ENCODE data around the gene RBM33.

RBM33 gene

GRCh38 chr7:155798673-155799439 lies 154.4 kb downstream of the RBM33 start:
- H4K8ac ChIP-seq (ENCODE audit: low read depth, low read length) = no peak overlapping the region
- H3K4me2 ChIP-seq (ENCODE audit: insufficient read depth, low read length, poor library complexity, severe bottlenecking) = no peak overlapping the region
- H3K9me3 ChIP-seq (replicated peaks in 1 of 2; ENCODE audit: control insufficient read depth in 2 of 2, insufficient read depth in 1 of 2, low read depth in 1 of 2, low read length in 2 of 2) = peaks cover 0 to 6% of the 10 kb centered on the region in 2 donors
- no peak overlapping the region for H3K18ac ChIP-seq (ENCODE audit: low read length)
- H2BK15ac ChIP-seq (ENCODE audit: low read length) = no peak overlapping the region
- no peak overlapping the region for H4K91ac ChIP-seq (ENCODE audit: low read depth, low read length, poor library complexity)
- H3K36me3 ChIP-seq (replicated peaks in 1 of 2; ENCODE audit: control insufficient read depth in 2 of 2, insufficient read depth in 2 of 2, low read length in 2 of 2) = no peaks in the 10 kb centered on the region
- no peak overlapping the region for H3K4ac ChIP-seq (ENCODE audit: low read length)
- H2BK120ac ChIP-seq (ENCODE audit: low read depth, low read length) = no peak overlapping the region
- H3K23ac ChIP-seq (ENCODE audit: low read depth, low read length, poor library complexity) = no peak overlapping the region
- H3K27ac ChIP-seq (replicated peaks; ENCODE audit: low read length) = no peak overlapping the region
- no peak overlapping the region for H2BK12ac ChIP-seq (ENCODE audit: low read length)
- no peak overlapping the region for H3K4me3 ChIP-seq (ENCODE audit: low read length in 2 of 2)
- H2BK5ac ChIP-seq (ENCODE audit: low read length) = no peak overlapping the region
- peaks cover 5 to 9% of the 10 kb centered on the region in 2 donors for H3K4me1 ChIP-seq (ENCODE audit: control insufficient read depth in 2 of 2, insufficient read depth in 1 of 2, low read depth in 1 of 2, low read length in 2 of 2)
- no peak overlapping the region for H2AK5ac ChIP-seq (ENCODE audit: low read depth, low read length)
- no peak overlapping the region for H3K9ac ChIP-seq (ENCODE audit: low read depth, low read length, poor library complexity)
- no peak for DNase-seq (ENCODE audit: low spot score)
- no peaks in the 10 kb centered on the region for H3K79me1 ChIP-seq (ENCODE audit: low read depth, low read length)
- H2AFZ ChIP-seq (ENCODE audit: low read length) = no peak overlapping the region
- WGBS, 2 donors (ENCODE audit: extremely low coverage in 2 of 2, insufficient read length in 2 of 2, insufficient replicate concordance in 1 of 2) = no CpG with 5 or more reads among the region's 13 CpGs
- H3K27me3 ChIP-seq (ENCODE audit: control insufficient read depth in 3 of 3, insufficient read depth in 3 of 3, low read depth in 1 of 3, low read length in 3 of 3) = peaks cover 12 to 83% (median 53%) of the 10 kb centered on the region in 3 experiments
- H3K14ac ChIP-seq (ENCODE audit: low read length) = no peak overlapping the region

DNA sequence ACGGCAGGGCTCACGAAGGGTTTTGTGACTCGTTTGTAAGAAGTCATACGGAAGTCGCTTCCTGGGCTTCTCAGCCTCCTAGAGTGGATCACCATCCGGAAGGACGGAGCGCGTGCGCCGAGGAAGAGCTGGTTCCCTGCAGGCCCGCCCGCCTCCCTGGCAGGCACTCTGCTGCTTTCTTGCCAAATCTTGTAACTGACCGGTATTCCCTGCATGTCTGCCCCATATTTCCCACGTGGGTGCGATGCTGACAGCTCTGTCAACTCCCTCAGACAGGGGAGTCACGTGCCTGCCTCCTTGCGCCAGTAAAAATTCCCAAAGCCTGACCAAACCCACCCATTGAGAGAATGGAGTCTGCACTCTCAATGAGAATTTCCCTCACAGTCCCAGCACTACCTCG lies 155.1 kb downstream of the RBM33 start:
- H3K9ac ChIP-seq (ENCODE audit: low read depth, low read length, poor library complexity) = no peak overlapping the region
- H3K18ac ChIP-seq (ENCODE audit: low read length) = no peak overlapping the region
- H2BK5ac ChIP-seq (ENCODE audit: low read length) = no peak overlapping the region
- peaks cover 0 to 6% of the 10 kb centered on the region in 2 donors for H3K9me3 ChIP-seq (replicated peaks in 1 of 2; ENCODE audit: control insufficient read depth in 2 of 2, insufficient read depth in 1 of 2, low read depth in 1 of 2, low read length in 2 of 2)
- no peaks in the 10 kb centered on the region for H3K36me3 ChIP-seq (replicated peaks in 1 of 2; ENCODE audit: control insufficient read depth in 2 of 2, insufficient read depth in 2 of 2, low read length in 2 of 2)
- peaks cover 14 to 87% (median 58%) of the 10 kb centered on the region in 3 experiments for H3K27me3 ChIP-seq (ENCODE audit: control insufficient read depth in 3 of 3, insufficient read depth in 3 of 3, low read depth in 1 of 3, low read length in 3 of 3)
- H3K4ac ChIP-seq (ENCODE audit: low read length) = no peak overlapping the region
- H3K23ac ChIP-seq (ENCODE audit: low read depth, low read length, poor library complexity) = no peak overlapping the region
- H3K4me1 ChIP-seq (ENCODE audit: control insufficient read depth in 2 of 2, insufficient read depth in 1 of 2, low read depth in 1 of 2, low read length in 2 of 2) = peaks cover 9% of the 10 kb centered on the region in 2 donors
- H2BK15ac ChIP-seq (ENCODE audit: low read length) = no peak overlapping the region
- H2BK120ac ChIP-seq (ENCODE audit: low read depth, low read length) = no peak overlapping the region
- no peak overlapping the region for H3K4me3 ChIP-seq (ENCODE audit: low read length in 2 of 2)
- no peak overlapping the region for H3K27ac ChIP-seq (replicated peaks; ENCODE audit: low read length)
- no peak overlapping the region for H2AK5ac ChIP-seq (ENCODE audit: low read depth, low read length)
- no peaks in the 10 kb centered on the region for H3K79me1 ChIP-seq (ENCODE audit: low read depth, low read length)
- no peak overlapping the region for H4K91ac ChIP-seq (ENCODE audit: low read depth, low read length, poor library complexity)
- DNase-seq (ENCODE audit: low spot score) = no peak
- no peak overlapping the region for H2BK12ac ChIP-seq (ENCODE audit: low read length)
- H3K14ac ChIP-seq (ENCODE audit: low read length) = no peak overlapping the region
- H4K8ac ChIP-seq (ENCODE audit: low read depth, low read length) = no peak overlapping the region
- no CpG with 5 or more reads among the region's 19 CpGs for WGBS, 2 donors (ENCODE audit: extremely low coverage in 2 of 2, insufficient read length in 2 of 2, insufficient replicate concordance in 1 of 2)
- no peak overlapping the region for H2AFZ ChIP-seq (ENCODE audit: low read length)
- no peak overlapping the region for H3K4me2 ChIP-seq (ENCODE audit: insufficient read depth, low read length, poor library complexity, severe bottlenecking)

GRCh38 chr7:155800301-155800700 lies 155.8 kb downstream of the RBM33 start:
- Histone ChIP-seq H3K4me1 (ENCODE audit: control insufficient read depth in 2 of 2, insufficient read depth in 1 of 2, low read depth in 1 of 2, low read length in 2 of 2) (peaks cover 10% of the 10 kb centered on the region in 2 donors), H4K91ac (ENCODE audit: low read depth, low read length, poor library complexity) (no peak overlapping the region), H3K27ac (replicated peaks; ENCODE audit: low read length) (no peak overlapping the region), H3K23ac (ENCODE audit: low read depth, low read length, poor library complexity) (peak overlapping the region; percentile 34), H3K4me3 (ENCODE audit: low read length in 2 of 2) (no peak overlapping the region), H3K36me3 (replicated peaks in 1 of 2; ENCODE audit: control insufficient read depth in 2 of 2, insufficient read depth in 2 of 2, low read length in 2 of 2) (no peaks in the 10 kb centered on the region), H3K4ac (ENCODE audit: low read length) (no peak overlapping the region), H2BK15ac (ENCODE audit: low read length) (no peak overlapping the region), H2AK5ac (ENCODE audit: low read depth, low read length) (peak overlapping the region; percentile 20), H3K9me3 (replicated peaks in 1 of 2; ENCODE audit: control insufficient read depth in 2 of 2, insufficient read depth in 1 of 2, low read depth in 1 of 2, low read length in 2 of 2) (peaks cover 0 to 6% of the 10 kb centered on the region in 2 donors), H3K27me3 (ENCODE audit: control insufficient read depth in 3 of 3, insufficient read depth in 3 of 3, low read depth in 1 of 3, low read length in 3 of 3) (peaks cover 14 to 88% (median 62%) of the 10 kb centered on the region in 3 experiments), H2BK120ac (ENCODE audit: low read depth, low read length) (no peak overlapping the region), H3K4me2 (ENCODE audit: insufficient read depth, low read length, poor library complexity, severe bottlenecking) (no peak overlapping the region), H3K14ac (ENCODE audit: low read length) (no peak overlapping the region), H4K8ac (ENCODE audit: low read depth, low read length) (no peak overlapping the region), H3K18ac (ENCODE audit: low read length) (no peak overlapping the region), H3K79me1 (ENCODE audit: low read depth, low read length) (no peaks in the 10 kb centered on the region), H2BK12ac (ENCODE audit: low read length) (no peak overlapping the region), H2BK5ac (ENCODE audit: low read length) (no peak overlapping the region), H3K9ac (ENCODE audit: low read depth, low read length, poor library complexity) (no peak overlapping the region), H2AFZ (ENCODE audit: low read length) (no peak overlapping the region)
- DNase-seq (ENCODE audit: low spot score) = no peak
- WGBS, 2 donors (ENCODE audit: extremely low coverage in 2 of 2, insufficient read length in 2 of 2, insufficient replicate concordance in 1 of 2) = no CpG with 5 or more reads among the region's 11 CpGs

DNA sequence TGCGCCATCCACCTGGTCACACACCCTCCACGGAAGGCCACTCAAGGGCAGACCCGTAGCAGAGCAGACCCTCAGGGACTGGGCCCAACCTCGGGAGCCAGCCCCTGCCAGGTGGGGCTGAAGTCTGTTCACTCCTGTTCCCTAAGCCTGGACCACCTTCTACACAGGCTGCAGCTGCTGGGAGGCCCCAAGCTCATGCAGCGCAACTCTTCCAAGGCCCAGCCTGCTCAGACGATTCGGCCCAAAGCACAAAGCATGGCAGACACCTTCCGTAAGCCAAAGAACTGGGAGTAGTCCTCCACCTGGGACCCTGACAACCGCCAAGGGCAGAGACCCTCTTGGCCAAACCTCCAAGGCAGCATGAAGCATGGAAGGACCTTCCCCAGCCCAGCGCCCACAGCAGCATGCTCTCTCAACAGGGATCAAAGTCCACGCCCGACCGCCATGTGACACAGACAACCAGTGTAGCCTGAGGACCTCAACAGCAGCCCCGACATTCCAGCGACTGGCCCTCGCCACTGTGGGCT lies 156.3 kb downstream of the RBM33 start:
- H2BK12ac ChIP-seq (ENCODE audit: low read length) = no peak overlapping the region
- H3K4me2 ChIP-seq (ENCODE audit: insufficient read depth, low read length, poor library complexity, severe bottlenecking) = no peak overlapping the region
- H3K36me3 ChIP-seq (replicated peaks in 1 of 2; ENCODE audit: control insufficient read depth in 2 of 2, insufficient read depth in 2 of 2, low read length in 2 of 2) = no peaks in the 10 kb centered on the region
- peaks cover 12 to 13% of the 10 kb centered on the region in 2 donors for H3K4me1 ChIP-seq (ENCODE audit: control insufficient read depth in 2 of 2, insufficient read depth in 1 of 2, low read depth in 1 of 2, low read length in 2 of 2)
- H4K91ac ChIP-seq (ENCODE audit: low read depth, low read length, poor library complexity) = no peak overlapping the region
- H2BK15ac ChIP-seq (ENCODE audit: low read length) = no peak overlapping the region
- H3K27me3 ChIP-seq (ENCODE audit: control insufficient read depth in 3 of 3, insufficient read depth in 3 of 3, low read depth in 1 of 3, low read length in 3 of 3) = peaks cover 17 to 88% (median 67%) of the 10 kb centered on the region in 3 experiments
- no peak overlapping the region for H3K4ac ChIP-seq (ENCODE audit: low read length)
- peak overlapping the region; percentile 20 for H2AK5ac ChIP-seq (ENCODE audit: low read depth, low read length)
- no peak overlapping the region for H2BK120ac ChIP-seq (ENCODE audit: low read depth, low read length)
- no peak overlapping the region for H2BK5ac ChIP-seq (ENCODE audit: low read length)
- no peak for DNase-seq (ENCODE audit: low spot score)
- no peak overlapping the region for H3K4me3 ChIP-seq (ENCODE audit: low read length in 2 of 2)
- no CpG with 5 or more reads among the region's 16 CpGs for WGBS, 2 donors (ENCODE audit: extremely low coverage in 2 of 2, insufficient read length in 2 of 2, insufficient replicate concordance in 1 of 2)
- no peak overlapping the region for H3K14ac ChIP-seq (ENCODE audit: low read length)
- no peak overlapping the region for H3K18ac ChIP-seq (ENCODE audit: low read length)
- H3K9me3 ChIP-seq (replicated peaks in 1 of 2; ENCODE audit: control insufficient read depth in 2 of 2, insufficient read depth in 1 of 2, low read depth in 1 of 2, low read length in 2 of 2) = peaks cover 0 to 6% of the 10 kb centered on the region in 2 donors
- H3K9ac ChIP-seq (ENCODE audit: low read depth, low read length, poor library complexity) = no peak overlapping the region
- H3K23ac ChIP-seq (ENCODE audit: low read depth, low read length, poor library complexity) = peak overlapping the region; percentile 34
- no peaks in the 10 kb centered on the region for H3K79me1 ChIP-seq (ENCODE audit: low read depth, low read length)
- no peak overlapping the region for H2AFZ ChIP-seq (ENCODE audit: low read length)
- H4K8ac ChIP-seq (ENCODE audit: low read depth, low read length) = no peak overlapping the region
- no peak overlapping the region for H3K27ac ChIP-seq (replicated peaks; ENCODE audit: low read length)
